NT2/D1 (cell line): ENCODE measurements around the gene SLC46A2.

Experiments used
- DNase-seq: peaks from one replicate; pipeline ENCODE4 v3.0.0-alpha.2; 2011; ENCODE audit warnings: low read depth, low spot score
- H3K27me3 ChIP-seq: 2 replicates; pipeline ENCODE4 v1.6.0; 2011; ENCODE audit warnings: mild to moderate bottlenecking; ENCODE audit not compliant: insufficient read length, insufficient read depth
- H3K36me3 ChIP-seq: 2 replicates; pipeline ENCODE4 v1.6.1; 2011; ENCODE audit warnings: mild to moderate bottlenecking, low read length, mixed read lengths; ENCODE audit not compliant: insufficient read depth, insufficient read length
- H3K4me1 ChIP-seq: 2 replicates; pipeline ENCODE4 v1.5.1; 2011; ENCODE audit not compliant: insufficient read depth, insufficient read length
- H3K4me3 ChIP-seq: 2 replicates; pipeline ENCODE4 v1.5.1; 2011; ENCODE audit warnings: low read depth; ENCODE audit not compliant: insufficient read length
- H3K9ac ChIP-seq: 2 replicates; pipeline ENCODE4 v1.6.0; 2011; ENCODE audit warnings: low read depth; ENCODE audit not compliant: insufficient read length
- H3K9me3 ChIP-seq: 2 replicates; pipeline ENCODE4 v1.5.1; 2011; ENCODE audit warnings: mild to moderate bottlenecking, low read length; ENCODE audit not compliant: insufficient read depth
- SUZ12 ChIP-seq: IDR thresholded peaks from 2 replicates; pipeline ENCODE4 v1.6.1; 2011; ENCODE audit not compliant: insufficient read length, insufficient read depth; ENCODE audit errors: extremely low read depth
- YY1 ChIP-seq: IDR thresholded peaks from 2 replicates; pipeline ENCODE4 v1.6.1; 2011; ENCODE audit not compliant: insufficient read length, insufficient read depth
- ZNF274 ChIP-seq: IDR thresholded peaks from 2 replicates; pipeline ENCODE4 v1.6.1; 2011; ENCODE audit warnings: mild to moderate bottlenecking, low read depth, low read length

SLC46A2 gene

GRCh38 chr9:112886351-112886750 is 4.3 kb downstream of the SLC46A2 start:
- DNase-seq, result no peak
- H3K4me3 ChIP-seq, result no peak overlapping the region
- H3K9ac ChIP-seq, result no peak overlapping the region
- peaks cover 24% of the 10 kb centered on the region for H3K27me3 ChIP-seq
- H3K36me3 ChIP-seq, result no peaks in the 10 kb centered on the region
- no peaks in the 10 kb centered on the region for H3K9me3 ChIP-seq
- H3K4me1 ChIP-seq, result peaks cover 11% of the 10 kb centered on the region
- TF ChIP-seq YY1, result no peak
- TF ChIP-seq ZNF274, result no peak
- no peak for TF ChIP-seq SUZ12

GRCh38 chr9:112885324-112885723 is 5.4 kb downstream of the SLC46A2 start:
- TF ChIP-seq SUZ12 (no peak), ZNF274 (no peak), YY1 (no peak)
- no peak for DNase-seq
- H3K4me3 ChIP-seq, result no peak overlapping the region
- H3K9me3 ChIP-seq, result no peaks in the 10 kb centered on the region
- H3K27me3 ChIP-seq, result peaks cover 14% of the 10 kb centered on the region
- H3K4me1 ChIP-seq, result peaks cover 7% of the 10 kb centered on the region
- H3K9ac ChIP-seq, result no peak overlapping the region
- H3K36me3 ChIP-seq, result peaks cover 1% of the 10 kb centered on the region

GRCh38 chr9:112884721-112885120 is 6.0 kb downstream of the SLC46A2 start:
- Histone ChIP-seq H3K9ac (no peak overlapping the region), H3K27me3 (peaks cover 8% of the 10 kb centered on the region), H3K4me1 (peaks cover 4% of the 10 kb centered on the region), H3K4me3 (no peak overlapping the region), H3K9me3 (no peaks in the 10 kb centered on the region), H3K36me3 (peaks cover 3% of the 10 kb centered on the region)
- TF ChIP-seq YY1, result no peak
- no peak for TF ChIP-seq SUZ12
- no peak for TF ChIP-seq ZNF274
- DNase-seq, result no peak

- TF ChIP-seq YY1 (no peak), ZNF274 (no peak), SUZ12 (no peak)
- H3K36me3 ChIP-seq, result peaks cover 3% of the 10 kb centered on the region
- H3K4me1 ChIP-seq, result peaks cover 4% of the 10 kb centered on the region
- H3K9ac ChIP-seq, result no peak overlapping the region
- no peak for DNase-seq
- H3K9me3 ChIP-seq, result no peaks in the 10 kb centered on the region
- H3K27me3 ChIP-seq, result peaks cover 1% of the 10 kb centered on the region
- no peak overlapping the region for H3K4me3 ChIP-seq
These were observed 6.6 kb downstream of the SLC46A2 start for GRCh38 chr9:112884101-112884500.

GRCh38 chr9:112881331-112881730 is 9.3 kb downstream of the SLC46A2 start:
- no peaks in the 10 kb centered on the region for H3K27me3 ChIP-seq
- no peak for TF ChIP-seq YY1
- no peak for TF ChIP-seq SUZ12
- TF ChIP-seq ZNF274, result no peak
- H3K4me3 ChIP-seq, result no peak overlapping the region
- peaks cover 8% of the 10 kb centered on the region for H3K36me3 ChIP-seq
- DNase-seq, result no peak
- no peaks in the 10 kb centered on the region for H3K9me3 ChIP-seq
- H3K9ac ChIP-seq, result no peak overlapping the region
- H3K4me1 ChIP-seq, result peaks cover 4% of the 10 kb centered on the region

- H3K9ac ChIP-seq, result no peak overlapping the region
- H3K27me3 ChIP-seq, result no peaks in the 10 kb centered on the region
- no peak overlapping the region for H3K4me3 ChIP-seq
- DNase-seq, result no peak
- no peak for TF ChIP-seq YY1
- TF ChIP-seq SUZ12, result no peak
- TF ChIP-seq ZNF274, result no peak
- H3K36me3 ChIP-seq, result peaks cover 8% of the 10 kb centered on the region
- peaks cover 4% of the 10 kb centered on the region for H3K4me1 ChIP-seq
- no peaks in the 10 kb centered on the region for H3K9me3 ChIP-seq
These were observed 10.0 kb downstream of the SLC46A2 start for GRCh38 chr9:112880650-112881049.

GRCh38 chr9:112878752-112879151 is 11.9 kb downstream of the SLC46A2 start:
- TF ChIP-seq YY1 (no peak), SUZ12 (no peak), ZNF274 (no peak)
- Histone ChIP-seq H3K4me3 (no peak overlapping the region), H3K9me3 (no peaks in the 10 kb centered on the region), H3K36me3 (peaks cover 8% of the 10 kb centered on the region), H3K27me3 (no peaks in the 10 kb centered on the region), H3K4me1 (no peaks in the 10 kb centered on the region), H3K9ac (no peak overlapping the region)
- DNase-seq, result no peak

- H3K27me3 ChIP-seq, result no peaks in the 10 kb centered on the region
These were observed 16.8 kb downstream of the SLC46A2 start for GRCh38 chr9:112873773-112874405.

More at GRCh38 chr9:112873773-112874405, 16.8 kb downstream of the SLC46A2 start:
- Histone ChIP-seq H3K4me3 (no peak overlapping the region), H3K4me1 (no peaks in the 10 kb centered on the region), H3K9me3 (no peaks in the 10 kb centered on the region), H3K36me3 (peaks cover 28% of the 10 kb centered on the region), H3K9ac (no peak overlapping the region)
- DNase-seq, result no peak
- TF ChIP-seq SUZ12 (no peak), YY1 (no peak), ZNF274 (no peak)
